Measurements from ENCODE around the gene LARP4B.

DNA sequence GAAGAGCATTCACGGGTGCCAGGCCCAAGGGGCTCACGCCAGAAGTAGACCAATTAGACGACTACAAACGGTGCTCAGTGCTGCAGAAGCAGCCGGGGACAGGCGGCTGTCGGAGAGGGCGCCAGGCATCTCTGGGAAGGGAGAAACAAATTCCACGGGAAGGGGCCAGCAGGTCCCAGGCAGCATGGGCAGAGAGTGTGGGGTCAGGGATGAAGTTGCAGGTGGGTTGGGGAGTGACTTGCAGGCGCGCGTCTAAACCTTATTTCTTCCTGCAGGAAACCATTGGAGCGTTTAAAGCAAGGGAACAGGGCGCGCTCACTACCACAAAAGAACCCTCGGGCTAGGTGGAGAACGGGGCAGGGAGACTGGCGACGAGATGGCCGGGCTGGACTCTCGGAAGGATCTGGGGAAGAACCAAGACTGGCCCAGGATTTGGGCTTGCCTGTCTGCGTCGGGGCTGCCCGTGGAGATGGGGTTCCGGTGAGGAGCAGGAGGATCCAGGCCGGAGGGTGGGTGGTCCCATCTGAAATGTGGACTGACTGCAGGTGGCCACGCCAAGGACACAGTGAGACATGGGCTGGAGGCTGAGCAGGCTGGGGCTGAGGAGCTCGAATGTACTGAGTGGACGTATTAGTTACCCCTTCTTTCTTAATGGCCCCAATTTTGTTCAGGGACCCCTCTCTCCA, 125.7 kb downstream of the LARP4B start:
- TF ChIP-seq, protein P1, sequence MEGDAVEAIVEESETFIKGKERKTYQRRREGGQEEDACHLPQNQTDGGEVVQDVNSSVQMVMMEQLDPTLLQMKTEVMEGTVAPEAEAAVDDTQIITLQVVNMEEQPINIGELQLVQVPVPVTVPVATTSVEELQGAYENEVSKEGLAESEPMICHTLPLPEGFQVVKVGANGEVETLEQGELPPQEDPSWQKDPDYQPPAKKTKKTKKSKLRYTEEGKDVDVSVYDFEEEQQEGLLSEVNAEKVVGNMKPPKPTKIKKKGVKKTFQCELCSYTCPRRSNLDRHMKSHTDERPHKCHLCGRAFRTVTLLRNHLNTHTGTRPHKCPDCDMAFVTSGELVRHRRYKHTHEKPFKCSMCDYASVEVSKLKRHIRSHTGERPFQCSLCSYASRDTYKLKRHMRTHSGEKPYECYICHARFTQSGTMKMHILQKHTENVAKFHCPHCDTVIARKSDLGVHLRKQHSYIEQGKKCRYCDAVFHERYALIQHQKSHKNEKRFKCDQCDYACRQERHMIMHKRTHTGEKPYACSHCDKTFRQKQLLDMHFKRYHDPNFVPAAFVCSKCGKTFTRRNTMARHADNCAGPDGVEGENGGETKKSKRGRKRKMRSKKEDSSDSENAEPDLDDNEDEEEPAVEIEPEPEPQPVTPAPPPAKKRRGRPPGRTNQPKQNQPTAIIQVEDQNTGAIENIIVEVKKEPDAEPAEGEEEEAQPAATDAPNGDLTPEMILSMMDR (IDR thresholded peaks at IDR 0.05; ENCODE audit: low read length) = no peak
- no peak for TF ChIP-seq EZH2phosphoT487 (IDR thresholded peaks at IDR 0.05; ENCODE audit: low read length)
- no peak for TF ChIP-seq EZH2 (optimal IDR thresholded peaks at IDR 0.05; ENCODE audit: low read depth, low read length)

All from MM.1S (cell line).